ENCODE measurements around the gene CDIP1. TPM values are rescaled to one million over a fixed set of nuclear protein-coding genes. Genes with fewer than 3 reads are reported as not detected.

Gene CDIP1
- total RNA-seq, 1 donor from 2014 or later = 53.3 TPM

DNA sequence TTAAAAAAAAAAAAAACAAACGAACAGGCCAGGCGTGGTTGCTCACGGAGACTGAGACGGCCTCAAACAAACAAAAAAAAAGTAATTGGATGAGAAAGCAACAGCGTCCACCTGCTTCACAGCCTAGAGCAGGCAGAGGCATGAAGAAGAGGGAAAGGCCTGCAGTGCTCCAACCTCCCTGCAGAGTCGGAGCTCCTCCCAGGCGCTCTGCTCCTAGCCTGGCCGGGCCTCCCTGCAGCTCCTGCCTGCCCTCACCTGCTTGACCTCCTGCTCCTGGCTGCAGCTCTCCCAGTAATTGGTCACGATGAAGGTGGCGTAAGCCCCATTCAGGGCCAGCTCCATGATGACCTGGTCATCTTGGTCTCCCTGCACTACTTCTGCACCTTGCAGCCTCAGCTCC is 69.6 kb downstream of the CDIP1 start:
- DNase-seq = no peak
- ATAC-seq = no peak
- intact Hi-C loops (cut with micrococcal nuclease) = no loop called here

GRCh38 chr16:4467916-4468315 is 70.7 kb downstream of the CDIP1 start:
- ATAC-seq (no peak), DNase-seq (no peak)
- intact Hi-C loops (cut with micrococcal nuclease) = no loop called here

DNA sequence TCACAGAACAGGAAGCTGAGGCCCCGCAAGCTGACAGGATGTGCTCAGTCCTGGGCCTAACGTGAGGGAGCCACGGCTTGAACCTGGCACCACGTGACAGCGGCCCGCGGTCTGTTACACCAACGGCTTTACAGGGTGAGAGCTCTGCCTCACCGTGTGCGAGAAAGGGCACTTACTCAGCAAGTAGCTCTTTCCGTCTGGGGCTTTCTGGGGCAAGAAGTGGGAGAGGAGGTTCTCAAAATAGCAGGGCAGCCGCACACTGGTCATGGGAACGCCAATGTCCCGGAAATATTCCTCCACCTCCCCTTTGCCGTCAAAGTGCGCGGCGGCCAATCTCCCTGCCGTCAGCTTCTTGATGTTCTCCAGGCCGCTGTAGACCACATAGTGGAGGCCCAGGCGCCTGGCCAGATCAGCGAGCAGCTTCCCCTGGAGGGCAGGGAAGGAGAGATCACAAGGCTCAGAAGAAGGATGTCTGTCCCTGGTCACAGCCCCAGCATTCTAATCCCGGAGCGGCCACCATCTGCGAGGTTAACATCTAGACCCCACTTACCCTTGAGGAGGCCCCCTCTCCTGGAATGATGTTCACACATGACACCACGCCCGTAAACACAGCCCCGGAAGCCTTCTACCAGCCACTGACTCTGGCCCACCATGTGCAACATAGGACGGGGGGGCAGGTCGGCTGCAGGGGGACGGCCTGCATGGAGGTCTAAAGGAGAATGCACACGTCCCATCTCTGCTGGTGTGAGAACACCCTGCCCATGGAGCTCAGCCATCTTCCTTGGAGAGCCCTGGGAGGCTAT is 72.4 kb downstream of the CDIP1 start:
- DNase-seq = peak; percentile 87
- intact Hi-C loops (cut with micrococcal nuclease) = no loop called here
- ATAC-seq = peak; percentile 89

GRCh38 chr16:4463522-4464163 is 74.9 kb downstream of the CDIP1 start:
- DNase-seq = no peak
- intact Hi-C loops (cut with micrococcal nuclease) = no loop called here
- no peak for ATAC-seq

- intact Hi-C loops (cut with micrococcal nuclease) = no loop called here
- ATAC-seq = no peak
- no peak for DNase-seq
These were observed 77.1 kb downstream of the CDIP1 start for GRCh38 chr16:4461250-4462085.

- ATAC-seq (no peak), DNase-seq (no peak)
- intact Hi-C loops (cut with micrococcal nuclease) = no loop called here
These were observed 77.7 kb downstream of the CDIP1 start for GRCh38 chr16:4460936-4461249.

Other genes with a start within 250 kb of the CDIP1 start
- gene GLIS2, start 222.7 kb downstream of the CDIP1 start, total RNA-seq = 16.6 TPM
- 70.0 TPM for gene PAM16, start 187.5 kb downstream of the CDIP1 start, total RNA-seq
- 4.3 TPM for gene VASN, start 166.9 kb downstream of the CDIP1 start, total RNA-seq
- 10.1 TPM for gene CORO7, start 122.2 kb downstream of the CDIP1 start, total RNA-seq
- gene DNAJA3, start 112.9 kb downstream of the CDIP1 start, total RNA-seq = 83.9 TPM
- 24.7 TPM for gene NMRAL1, start 64.1 kb downstream of the CDIP1 start, total RNA-seq
- 121 TPM for gene HMOX2, start 62.4 kb downstream of the CDIP1 start, total RNA-seq
- 0.07 TPM for gene C16orf96, start 17.6 kb upstream of the CDIP1 start, total RNA-seq
- gene UBALD1, start 76.1 kb upstream of the CDIP1 start, total RNA-seq = 32.4 TPM
- 31.6 TPM for gene MGRN1, start 86.1 kb upstream of the CDIP1 start, total RNA-seq
- gene NUDT16L1, start 154.8 kb upstream of the CDIP1 start, total RNA-seq = 51.7 TPM
- 7.8 TPM for gene ANKS3, start 195.5 kb upstream of the CDIP1 start, total RNA-seq
- 0.30 TPM for gene DNAAF8, start 195.8 kb upstream of the CDIP1 start, total RNA-seq
- 8.4 TPM for gene ZNF500, start 228.4 kb upstream of the CDIP1 start, total RNA-seq
- gene SEPTIN12, start 249.6 kb upstream of the CDIP1 start, total RNA-seq = not detected